Hematopoietic multipotent progenitor cell treated with erythropoietin and hydrocortisone succinate and interleukin-3 and kit ligand, for 15 days (in vitro differentiated cells): ENCODE measurements around the gene LAD1.

Source experiments
- DNase-seq: peaks from one replicate; pipeline ENCODE4 v3.0.0-alpha.2; 2015; ENCODE audit warnings: low spot score

The LAD1 gene

DNA sequence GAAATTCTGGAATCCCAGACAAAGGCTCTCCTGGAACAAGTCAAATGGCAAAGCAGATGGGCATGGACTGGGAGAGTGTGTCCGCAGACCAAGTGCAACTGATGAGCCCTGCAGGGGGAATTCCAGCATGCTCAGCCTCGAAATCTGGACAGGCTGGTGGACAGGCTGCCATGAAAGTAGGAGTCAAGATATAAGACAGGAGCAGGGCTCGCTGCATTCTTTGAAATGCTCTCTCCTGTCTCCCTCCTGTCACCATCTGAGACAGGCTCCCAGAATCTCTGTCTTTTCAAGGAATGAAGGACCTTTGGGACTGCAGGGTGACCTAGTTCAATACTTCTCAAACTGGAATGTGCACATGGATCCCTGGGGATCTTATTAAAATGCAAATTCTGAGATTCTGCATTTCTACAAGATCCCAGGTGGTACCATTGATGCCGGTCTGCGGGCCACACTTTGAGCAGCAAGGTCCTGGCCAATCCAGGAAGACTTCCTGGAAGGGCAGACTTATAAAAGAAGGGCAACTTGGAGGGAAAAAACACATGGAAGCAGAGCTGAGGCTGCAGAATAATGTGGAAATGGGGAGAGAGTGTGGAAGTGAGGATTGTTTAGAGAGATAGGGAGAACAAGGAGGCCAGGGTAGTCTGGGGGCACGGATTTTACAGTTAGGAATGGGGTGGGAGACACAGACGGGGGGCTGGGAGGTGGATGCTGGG, 51.5 kb downstream of the LAD1 start:
- DNase-seq: no peak

DNA sequence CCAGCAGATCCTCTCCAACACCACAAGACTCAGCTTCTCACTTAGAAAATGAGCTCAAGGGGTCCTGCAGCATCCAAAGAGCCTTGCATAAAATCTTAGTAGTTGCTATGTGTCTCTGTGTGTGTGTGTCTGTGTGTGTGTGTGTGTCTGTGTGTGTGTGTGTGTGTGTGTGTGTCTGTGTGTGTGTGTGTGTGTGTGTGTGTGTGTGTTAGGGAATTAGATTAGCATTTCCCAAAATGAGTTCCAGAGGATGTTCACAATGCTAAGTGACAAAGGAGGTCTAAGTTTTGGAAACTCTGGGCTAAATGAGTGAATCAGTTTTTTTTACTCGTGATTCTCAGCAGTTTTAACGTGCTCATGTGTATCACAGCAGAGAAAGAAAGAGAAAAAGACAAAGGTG, 52.1 kb downstream of the LAD1 start:
- no peak for DNase-seq

DNA sequence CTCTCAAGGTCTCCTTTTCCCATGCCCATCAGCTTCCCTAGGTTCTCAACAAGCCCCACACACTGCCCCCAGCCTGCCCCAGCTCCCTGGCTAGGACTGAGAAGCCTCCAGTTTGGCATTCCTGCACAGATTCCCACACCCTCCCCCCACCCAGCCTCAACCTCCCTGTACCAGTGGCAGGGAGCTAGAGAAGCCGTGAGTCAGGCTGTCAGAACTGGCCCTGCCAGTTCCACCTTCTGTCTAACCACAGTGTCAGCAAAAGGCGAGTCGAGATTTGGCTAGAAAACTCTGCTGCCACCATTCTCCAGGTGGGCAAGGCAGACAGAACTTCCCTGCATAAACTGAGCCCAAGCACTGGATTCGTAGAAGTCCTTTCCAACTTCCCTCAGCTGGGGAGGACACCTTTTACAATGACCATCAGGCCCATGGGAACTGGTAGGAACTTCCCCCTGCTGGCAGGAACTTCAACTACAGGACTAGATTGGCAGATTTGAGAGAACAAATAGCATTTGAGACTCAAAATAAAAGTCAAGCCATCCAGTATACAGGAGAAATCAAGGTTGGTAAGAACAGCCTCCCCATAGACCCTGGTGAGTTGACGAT, 52.7 kb downstream of the LAD1 start:
- peak; percentile 37 for DNase-seq

DNA sequence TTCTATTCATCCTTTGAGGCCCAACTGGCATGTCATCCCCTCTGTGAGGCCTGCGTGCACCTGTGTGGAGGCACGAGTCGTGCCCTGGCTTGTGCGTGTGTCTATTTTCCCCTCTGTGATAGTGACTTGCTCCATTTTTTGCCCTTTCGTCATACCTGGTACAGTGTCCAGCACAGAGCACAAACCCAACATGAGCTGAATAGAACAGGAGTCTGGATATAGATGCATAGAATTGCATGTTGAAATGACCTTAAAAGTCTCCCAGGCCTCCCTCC, 54.1 kb downstream of the LAD1 start:
- DNase-seq: no peak

DNA sequence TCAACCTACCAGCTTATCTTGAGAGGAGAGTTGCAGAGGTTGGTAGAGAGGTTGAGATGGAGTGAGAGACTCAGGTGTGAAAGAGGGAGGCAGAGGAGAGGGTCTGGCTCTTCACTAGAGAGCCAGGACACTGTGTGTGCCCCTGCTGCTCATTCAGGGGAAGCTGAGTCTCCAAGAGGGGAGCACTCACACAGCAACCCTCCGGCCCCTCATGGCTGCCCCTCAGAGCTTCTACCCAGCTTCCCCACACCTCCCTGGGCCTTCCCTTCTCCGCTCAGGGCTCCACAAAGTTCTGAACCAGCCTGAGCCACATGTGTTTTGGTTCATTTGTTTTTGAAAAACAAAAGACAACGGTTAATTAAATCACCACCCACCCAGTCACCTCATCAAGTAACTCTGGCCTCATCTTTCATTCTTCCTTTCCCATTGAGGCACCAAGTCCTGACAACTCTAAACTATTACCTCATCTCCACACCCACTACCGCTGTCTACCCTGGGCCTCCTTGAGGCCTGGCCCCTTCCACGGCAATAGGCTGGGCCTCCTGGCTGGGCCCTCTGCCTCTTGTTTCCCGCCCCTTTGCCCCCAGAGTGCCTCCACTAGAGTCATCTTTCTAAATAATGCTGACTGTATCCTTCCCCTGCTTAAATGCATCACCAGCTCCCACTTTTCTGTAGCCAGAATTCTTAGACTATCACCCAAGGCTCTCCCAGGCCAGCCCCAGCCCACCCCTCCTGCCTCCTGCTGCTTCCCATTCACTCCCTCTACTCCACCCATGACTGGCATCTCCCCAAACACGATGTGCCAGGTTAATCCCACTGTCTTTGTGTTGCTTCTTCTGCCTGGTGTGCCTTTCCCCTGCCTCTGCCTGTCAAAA, 54.7 kb downstream of the LAD1 start:
- DNase-seq: no peak

DNA sequence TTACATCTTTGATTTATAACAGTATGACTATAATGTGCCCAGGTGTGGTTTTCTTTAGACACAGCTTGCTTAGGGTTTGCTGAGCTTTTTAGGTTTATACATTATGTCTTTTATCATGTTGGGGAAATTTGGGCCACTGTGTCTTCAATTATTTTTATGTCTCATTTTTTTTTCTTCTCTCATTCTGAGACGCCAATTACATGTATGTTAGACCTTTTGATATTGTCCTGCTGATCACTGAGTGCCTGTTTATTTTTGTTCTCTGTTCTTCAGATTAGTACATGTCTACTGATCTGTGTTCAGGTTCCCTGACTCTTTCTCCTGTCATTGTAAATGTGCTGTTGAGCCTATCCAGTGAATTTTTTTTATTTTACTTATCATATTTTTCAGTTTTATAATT, 57.7 kb downstream of the LAD1 start:
- no peak for DNase-seq

DNA sequence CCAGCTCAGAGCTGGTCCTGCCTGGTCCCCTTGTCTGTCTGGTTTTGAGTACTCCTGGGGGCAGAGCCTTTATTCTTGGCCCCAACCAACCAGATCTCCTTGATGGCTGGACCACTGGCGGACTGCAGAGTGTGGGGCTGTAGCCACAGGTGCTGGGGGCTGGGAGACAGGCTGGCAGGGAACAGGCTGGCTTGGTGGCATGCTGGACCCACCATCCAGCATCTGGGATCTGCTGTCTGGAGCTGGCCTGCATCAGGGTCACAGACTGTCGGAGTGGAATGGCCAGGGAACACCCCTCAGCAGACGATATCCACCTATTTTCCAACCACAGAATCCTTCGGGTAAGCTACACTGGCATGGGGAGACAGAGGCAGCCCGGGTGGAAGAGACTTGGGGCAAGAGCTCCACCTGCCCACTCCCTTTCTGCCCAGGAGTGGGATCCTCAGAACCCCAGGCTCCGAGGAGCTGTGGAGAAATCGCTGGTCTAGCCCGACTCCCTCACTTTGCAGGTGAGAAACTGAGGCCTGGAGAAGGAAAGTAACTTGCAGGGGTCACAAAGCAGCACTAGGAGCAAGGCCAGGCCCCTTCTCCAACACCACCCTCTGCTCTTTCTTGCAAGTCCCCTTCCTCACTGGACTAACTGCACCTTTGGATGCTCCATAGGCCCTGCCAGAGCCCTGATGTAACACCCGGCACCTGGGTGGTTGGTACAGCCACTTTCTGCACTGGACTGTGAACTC, 62.2 kb downstream of the LAD1 start:
- DNase-seq: no peak

DNA sequence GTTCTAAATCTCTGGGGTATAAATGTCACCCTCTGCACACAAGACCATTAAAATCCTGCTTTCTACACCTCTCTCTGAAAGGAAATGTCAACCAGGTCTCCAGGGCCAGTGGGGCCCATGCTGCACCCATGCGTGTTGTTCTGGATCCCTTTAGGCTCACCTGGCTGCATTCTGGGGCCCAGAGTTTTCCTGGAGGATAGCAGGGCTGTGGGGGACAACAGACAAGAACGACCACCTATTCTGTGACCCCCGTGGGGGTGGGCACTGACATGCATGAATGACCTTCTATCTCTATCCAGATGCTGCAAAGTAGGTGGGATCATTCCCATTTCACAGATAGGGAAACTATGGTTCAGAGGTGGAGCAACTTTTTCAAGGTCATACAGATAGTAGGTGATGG, 63.2 kb downstream of the LAD1 start:
- no peak for DNase-seq

DNA sequence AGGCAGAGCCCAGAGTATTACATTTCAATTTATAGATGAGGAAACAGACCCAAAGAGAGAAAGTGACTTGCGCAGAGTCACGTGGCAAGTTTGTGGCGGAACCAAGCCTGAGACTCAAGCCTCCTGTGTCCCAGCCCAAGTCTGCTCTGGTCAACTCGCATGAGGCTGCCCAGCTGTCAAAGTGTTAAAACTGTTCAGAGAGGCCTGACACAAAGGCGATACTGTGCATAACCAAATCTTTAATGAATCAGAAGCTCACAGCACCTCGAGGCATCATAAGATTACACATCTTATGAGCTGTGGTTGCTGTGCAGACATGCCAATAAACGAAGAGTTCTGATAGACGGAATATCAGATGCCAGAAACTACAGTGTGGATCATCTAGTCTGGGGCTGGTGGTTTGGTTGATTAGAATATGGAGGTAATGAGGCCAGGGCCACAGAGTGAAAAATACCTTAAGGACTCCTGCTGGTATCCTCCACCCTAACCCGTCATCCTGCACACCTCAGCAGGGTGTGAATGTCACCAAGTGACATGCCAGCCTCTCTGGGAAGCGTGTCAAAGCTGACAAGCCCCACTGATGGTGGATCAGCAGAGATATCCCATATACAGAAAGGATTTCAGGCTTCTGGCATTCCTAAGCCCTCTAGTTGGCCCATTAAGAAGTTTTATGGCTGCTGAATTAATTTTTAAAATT, 63.8 kb downstream of the LAD1 start:
- no peak for DNase-seq

DNA sequence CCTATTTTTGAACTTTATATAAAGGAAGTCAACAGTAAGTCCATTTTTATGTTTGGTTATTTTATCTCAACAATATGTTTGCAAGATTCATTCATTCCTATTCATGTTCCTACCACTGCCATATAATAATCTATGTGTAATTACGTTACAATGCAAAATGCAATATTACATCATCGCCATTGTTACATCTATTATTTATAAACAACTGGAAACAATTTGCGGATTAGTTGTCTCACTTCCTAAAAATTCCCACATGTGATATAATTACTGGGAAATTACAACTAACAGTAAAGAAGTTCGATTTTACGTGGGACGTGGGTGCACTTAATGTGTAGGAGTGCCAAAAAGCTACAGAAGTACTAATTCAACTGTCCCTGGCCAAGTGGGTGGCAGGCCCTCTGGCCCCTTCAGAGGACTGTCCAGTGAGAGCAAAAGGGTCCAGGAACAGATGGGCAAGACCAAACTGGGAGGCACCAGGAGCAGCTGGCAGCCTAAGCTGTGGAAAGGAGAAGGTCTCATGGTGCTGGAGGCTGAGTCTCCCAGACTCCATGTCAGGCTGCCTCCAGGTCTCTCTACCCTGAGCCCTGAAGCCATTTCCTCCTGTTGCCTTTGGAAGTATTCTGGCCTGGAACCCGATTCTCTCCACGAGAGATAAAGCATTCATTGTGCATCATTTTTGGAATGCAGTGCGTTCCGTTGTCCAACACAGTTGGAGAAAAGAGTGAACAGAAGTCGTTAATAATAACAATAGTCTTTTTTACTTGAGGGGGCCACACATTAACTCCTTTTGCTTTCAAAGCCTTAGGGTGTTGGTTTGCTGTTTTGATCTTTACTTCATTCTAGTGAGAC, 64.6 kb downstream of the LAD1 start:
- DNase-seq: no peak

DNA sequence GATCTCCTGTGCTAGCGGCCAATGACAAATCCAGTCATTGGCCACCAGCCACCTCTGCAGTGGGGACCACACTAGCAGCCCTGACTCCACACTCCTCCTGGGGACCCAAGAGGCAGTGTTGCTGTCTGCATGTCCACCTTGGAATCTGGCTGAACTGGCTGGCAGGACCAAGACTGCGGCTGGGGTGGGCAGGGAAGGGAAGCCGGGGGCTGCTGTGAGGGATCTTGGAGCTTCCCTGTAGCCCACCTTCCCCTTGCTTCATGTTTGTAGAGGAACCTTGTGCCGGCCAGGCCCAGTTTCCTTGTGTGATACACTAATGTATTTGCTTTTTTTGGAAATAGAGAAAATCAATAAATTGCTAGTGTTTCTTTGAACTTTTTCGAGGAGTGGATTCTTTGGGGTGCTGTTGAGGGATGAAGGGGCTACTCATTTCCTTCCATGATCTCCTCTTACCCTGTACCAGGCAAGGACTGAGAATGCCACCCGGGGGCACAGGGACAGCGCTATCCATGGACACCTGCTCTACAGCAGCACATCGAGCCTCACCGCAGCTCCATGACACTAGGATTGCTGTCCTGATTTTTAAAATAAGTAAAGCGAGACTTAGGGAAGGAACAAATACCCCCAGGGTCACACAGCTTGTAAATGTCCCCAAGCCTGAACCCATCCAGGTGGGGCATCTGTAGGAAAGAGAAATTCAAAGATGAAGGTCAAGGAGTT, 66.3 kb downstream of the LAD1 start:
- no peak for DNase-seq

DNA sequence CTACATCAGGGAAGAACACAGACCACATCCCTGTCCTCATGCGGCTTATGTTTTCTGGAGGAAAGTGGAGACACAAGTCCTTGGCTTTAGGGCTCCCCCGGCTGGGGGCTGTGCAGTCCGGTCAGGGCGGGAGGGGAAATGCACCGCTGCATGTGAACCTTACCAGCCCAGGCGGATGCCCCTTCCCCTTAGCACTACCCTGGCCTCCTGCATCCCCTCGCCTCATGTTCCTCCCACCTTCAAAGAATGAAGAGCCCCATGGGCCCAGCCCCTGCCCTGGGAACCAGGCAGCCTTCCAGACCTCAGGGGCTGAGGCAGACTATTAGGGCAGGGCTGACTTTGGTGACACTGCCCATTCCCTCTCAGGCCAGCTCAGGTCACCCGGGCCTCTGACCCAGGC, 67.1 kb downstream of the LAD1 start:
- no peak for DNase-seq

DNA sequence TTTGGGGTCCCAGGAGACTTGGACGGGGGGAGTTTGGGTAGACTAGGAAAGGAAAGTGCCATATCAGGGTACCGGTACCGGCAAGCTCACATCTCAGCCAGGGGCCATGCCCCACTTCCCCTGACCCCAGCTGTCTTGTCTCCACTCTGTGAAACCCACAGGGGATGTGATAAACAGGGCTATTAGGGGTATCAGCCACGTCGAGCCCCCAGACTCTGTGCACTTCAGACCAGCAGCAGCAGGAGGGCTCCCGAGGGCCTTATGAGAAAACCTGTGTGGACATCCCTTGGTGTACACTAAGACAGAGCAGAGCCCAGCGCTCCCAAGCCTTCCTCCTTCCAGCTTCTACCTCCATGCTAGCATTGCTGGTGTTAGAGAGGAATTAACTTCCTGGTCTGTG, 68.0 kb downstream of the LAD1 start:
- DNase-seq: no peak
